Measurements from ENCODE around the gene TANK.

Gene TANK

DNA sequence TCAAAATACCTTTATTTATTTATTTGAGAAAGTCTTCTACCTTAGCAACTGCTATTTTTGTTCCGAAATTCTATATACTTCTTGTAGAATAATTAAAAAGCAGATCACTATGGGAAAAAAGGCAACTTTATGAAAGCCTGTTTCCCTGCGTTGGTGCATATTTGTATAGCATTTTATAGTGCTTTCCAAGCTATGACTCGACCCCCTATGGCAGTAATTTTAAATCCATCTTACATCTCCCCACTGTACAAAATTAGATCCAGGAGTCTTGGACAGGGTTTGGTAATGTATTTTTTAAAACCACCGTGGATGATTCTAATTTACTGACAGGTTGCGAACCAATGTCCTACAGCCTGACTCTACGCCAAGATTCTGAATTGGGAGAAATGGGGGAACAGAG is 10.1 kb downstream of the TANK start:
- TF ChIP-seq GATA3 (IDR thresholded peaks at IDR 0.05; ENCODE audit: low read depth, low read length): no peak
- no peak for TF ChIP-seq GATA2 (IDR thresholded peaks at IDR 0.05; ENCODE audit: low read depth, low read length)

DNA sequence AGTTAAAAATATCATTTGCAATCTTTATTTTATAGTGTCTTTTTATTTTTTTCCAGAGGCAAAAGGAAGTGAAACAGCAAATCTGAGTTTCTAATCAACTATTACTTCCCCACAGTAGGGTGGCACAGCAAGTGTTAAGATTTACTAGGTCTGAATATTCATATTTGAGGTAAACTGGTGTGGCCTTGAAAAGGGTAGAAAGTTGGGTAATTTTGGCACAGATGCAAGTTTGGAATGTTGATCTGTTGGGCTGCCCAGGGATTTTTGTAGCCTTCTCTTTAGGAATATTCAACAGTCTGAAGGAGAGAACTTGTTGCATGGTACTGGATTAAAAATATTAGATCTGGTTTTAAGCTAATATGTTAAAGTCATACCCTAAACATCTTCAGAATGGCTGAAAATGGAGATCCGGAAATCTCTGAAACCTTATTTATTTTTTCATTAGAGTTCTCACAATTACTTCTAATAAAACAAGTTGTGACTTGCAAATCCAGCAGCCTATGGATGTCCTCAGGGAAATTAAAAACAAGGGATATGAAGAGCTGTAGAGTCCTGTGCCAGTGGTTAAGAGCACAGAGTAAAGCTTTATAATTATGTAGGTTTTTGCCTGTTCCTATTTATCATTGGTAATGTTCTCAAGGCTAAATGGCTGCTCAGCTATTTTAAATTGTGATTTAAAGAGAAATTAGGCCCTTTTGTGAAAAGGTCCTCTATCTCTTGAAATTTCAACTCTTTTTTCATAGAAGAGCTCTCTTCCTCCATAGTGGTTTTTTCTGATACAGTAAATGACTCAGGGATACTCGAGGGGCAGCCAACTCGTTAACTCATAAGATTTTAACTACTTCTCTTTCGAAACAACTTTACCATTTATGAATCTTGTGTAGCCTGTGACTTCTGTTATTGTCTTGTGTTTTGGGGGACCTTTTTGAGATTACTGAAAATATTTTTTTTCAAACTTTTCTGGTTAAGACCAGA is 11.0 kb downstream of the TANK start:
- TF ChIP-seq GATA3 (IDR thresholded peaks at IDR 0.05; ENCODE audit: low read depth, low read length): no peak
- TF ChIP-seq GATA2 (IDR thresholded peaks at IDR 0.05; ENCODE audit: low read depth, low read length): no peak

DNA sequence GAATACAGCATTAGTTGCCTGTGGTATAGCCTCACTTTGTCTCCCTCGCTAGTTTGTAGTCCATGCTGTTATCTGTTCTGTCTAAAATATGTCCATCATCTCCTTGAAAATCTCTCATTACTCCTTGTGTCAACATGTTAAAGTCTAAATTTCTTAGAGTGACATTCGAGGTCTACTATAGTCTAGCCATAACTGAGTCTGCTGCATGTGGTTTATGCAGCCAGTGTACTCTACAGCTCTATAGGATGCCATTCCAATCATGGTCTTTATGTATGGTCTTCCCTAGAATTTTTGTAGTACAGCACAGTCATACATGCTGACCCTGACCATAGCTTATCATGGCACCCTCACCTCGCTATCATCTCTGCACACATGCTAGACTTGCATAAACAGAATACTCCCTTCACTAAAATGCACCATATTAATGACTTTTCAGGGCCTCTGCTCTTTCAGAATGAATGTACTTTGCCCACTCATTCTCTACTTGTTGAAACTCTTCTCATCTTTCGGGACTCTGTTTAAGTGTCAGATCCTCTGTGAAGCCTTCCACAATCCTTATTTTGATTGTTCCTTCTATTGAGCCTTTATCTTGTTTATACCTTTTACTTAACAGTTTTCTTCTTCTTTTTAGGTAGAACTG is 12.8 kb downstream of the TANK start:
- TF ChIP-seq GATA2 (IDR thresholded peaks at IDR 0.05; ENCODE audit: low read depth, low read length): no peak
- no peak for TF ChIP-seq GATA3 (IDR thresholded peaks at IDR 0.05; ENCODE audit: low read depth, low read length)

- no peak for TF ChIP-seq GATA3 (IDR thresholded peaks at IDR 0.05; ENCODE audit: low read depth, low read length)
- TF ChIP-seq GATA2 (IDR thresholded peaks at IDR 0.05; ENCODE audit: low read depth, low read length): no peak
Measured at GRCh38 chr2:161173541-161174194, 13.4 kb downstream of the TANK start.

DNA sequence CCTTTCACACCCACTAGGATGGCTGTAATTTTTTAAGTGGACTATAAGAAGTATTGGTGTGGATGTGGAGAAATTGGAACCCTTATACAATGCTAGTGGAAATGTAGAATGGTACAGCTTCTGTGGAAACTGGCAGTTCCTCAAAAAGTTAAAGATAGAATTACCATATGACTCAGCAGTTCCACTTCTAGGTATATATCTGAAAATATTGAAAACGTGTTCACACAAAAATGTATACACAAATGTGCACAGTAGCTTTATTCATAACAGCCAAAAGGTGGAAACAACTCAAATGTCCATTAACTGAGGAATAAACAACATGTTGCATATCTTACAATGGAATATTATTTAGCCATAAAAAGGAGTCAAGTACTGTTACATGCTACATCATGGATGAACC is 17.7 kb downstream of the TANK start:
- no peak for TF ChIP-seq GATA2 (IDR thresholded peaks at IDR 0.05; ENCODE audit: low read depth, low read length)
- TF ChIP-seq GATA3 (IDR thresholded peaks at IDR 0.05; ENCODE audit: low read depth, low read length): no peak

GRCh38 chr2:161178756-161179155 is 18.5 kb downstream of the TANK start:
- TF ChIP-seq GATA3 (IDR thresholded peaks at IDR 0.05; ENCODE audit: low read depth, low read length): no peak
- TF ChIP-seq GATA2 (IDR thresholded peaks at IDR 0.05; ENCODE audit: low read depth, low read length): no peak

- TF ChIP-seq GATA2 (IDR thresholded peaks at IDR 0.05; ENCODE audit: low read depth, low read length): no peak
- TF ChIP-seq GATA3 (IDR thresholded peaks at IDR 0.05; ENCODE audit: low read depth, low read length): no peak
Measured at GRCh38 chr2:161190050-161190449, 29.8 kb downstream of the TANK start.

- TF ChIP-seq GATA2 (IDR thresholded peaks at IDR 0.05; ENCODE audit: low read depth, low read length): no peak
- no peak for TF ChIP-seq GATA3 (IDR thresholded peaks at IDR 0.05; ENCODE audit: low read depth, low read length)
Measured at GRCh38 chr2:161199912-161200701, 39.9 kb downstream of the TANK start.

- TF ChIP-seq GATA2 (IDR thresholded peaks at IDR 0.05; ENCODE audit: low read depth, low read length) (no peak), GATA3 (IDR thresholded peaks at IDR 0.05; ENCODE audit: low read depth, low read length) (no peak)
Measured at GRCh38 chr2:161204846-161205245, 44.6 kb downstream of the TANK start.

- TF ChIP-seq GATA3 (IDR thresholded peaks at IDR 0.05; ENCODE audit: low read depth, low read length) (no peak), GATA2 (IDR thresholded peaks at IDR 0.05; ENCODE audit: low read depth, low read length) (no peak)
Measured at GRCh38 chr2:161206471-161207032, 46.3 kb downstream of the TANK start.

DNA sequence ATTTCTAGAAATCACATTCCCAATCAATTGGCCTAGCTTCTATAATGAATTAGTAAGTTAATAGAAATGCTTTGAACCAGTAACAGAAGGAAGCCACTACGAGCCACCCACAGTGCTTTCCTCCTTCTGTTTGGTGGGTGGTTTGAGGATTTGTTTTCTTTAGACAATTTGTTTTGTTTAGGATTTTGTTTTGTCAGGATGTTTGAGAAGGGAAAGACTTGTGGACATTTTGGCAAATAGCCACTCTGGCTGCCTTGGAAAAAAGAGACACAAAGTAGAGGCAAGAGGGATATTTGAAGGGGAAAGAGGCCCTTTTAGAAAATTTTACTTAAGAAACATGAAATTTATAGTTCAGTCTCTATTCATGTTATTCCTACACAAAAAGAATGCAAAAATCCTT is 47.7 kb downstream of the TANK start:
- TF ChIP-seq GATA3 (IDR thresholded peaks at IDR 0.05; ENCODE audit: low read depth, low read length): no peak
- no peak for TF ChIP-seq GATA2 (IDR thresholded peaks at IDR 0.05; ENCODE audit: low read depth, low read length)

GRCh38 chr2:161208527-161209139 is 48.4 kb downstream of the TANK start:
- TF ChIP-seq GATA3 (IDR thresholded peaks at IDR 0.05; ENCODE audit: low read depth, low read length): no peak
- TF ChIP-seq GATA2 (IDR thresholded peaks at IDR 0.05; ENCODE audit: low read depth, low read length): no peak

DNA sequence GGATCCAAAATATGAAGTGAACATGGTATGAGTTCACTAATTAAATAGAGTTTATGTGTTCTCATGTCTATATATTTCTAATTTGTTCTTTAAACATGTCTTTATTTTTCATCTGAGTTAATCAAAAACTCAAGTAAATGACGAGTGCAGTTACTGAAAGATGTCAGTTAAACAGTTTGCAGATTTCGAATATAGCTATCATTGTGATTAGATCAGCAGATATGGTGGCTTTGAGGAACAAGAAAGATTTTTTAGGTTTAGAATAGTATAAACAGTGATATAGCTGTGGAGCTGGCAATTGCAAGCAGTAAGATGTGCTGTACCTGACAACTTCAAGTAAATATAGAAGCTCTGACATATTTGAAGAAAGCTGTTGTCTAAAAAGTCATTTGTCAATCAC is 49.7 kb downstream of the TANK start:
- TF ChIP-seq GATA2 (IDR thresholded peaks at IDR 0.05; ENCODE audit: low read depth, low read length) (no peak), GATA3 (IDR thresholded peaks at IDR 0.05; ENCODE audit: low read depth, low read length) (no peak)

All from SH-SY5Y (cell line).